ENCODE data around the gene KPNA5.

KPNA5 gene

DNA sequence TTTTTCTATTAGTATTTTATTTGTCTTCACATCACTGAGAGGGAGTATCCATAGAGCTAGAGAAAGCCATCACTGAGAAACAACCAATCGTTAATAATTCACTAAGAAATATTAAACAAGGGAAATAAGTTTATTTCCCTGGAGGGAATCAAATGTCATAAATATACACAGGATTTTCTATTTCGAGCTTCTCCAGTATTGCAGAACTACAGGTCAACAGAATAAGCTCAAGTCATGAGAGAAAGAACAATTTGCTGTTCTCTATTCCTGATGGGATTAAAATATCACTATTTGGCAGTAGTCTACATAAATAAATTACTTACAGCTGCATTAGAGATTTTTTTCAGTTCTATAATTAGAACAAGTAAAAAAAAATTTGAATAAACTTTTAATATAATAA is 86.7 kb downstream of the KPNA5 start:
- Histone ChIP-seq H3K36me3 (ENCODE audit: low read depth) (no peaks in the 10 kb centered on the region), H3K4me1 (ENCODE audit: insufficient read depth, poor library complexity, severe bottlenecking) (no peaks in the 10 kb centered on the region), H3K27me3 (ENCODE audit: insufficient read depth, poor library complexity, severe bottlenecking) (peaks cover 52% of the 10 kb centered on the region), H3K9me3 (ENCODE audit: severe bottlenecking) (no peaks in the 10 kb centered on the region), H3K4me3 (ENCODE audit: severe bottlenecking) (no peak overlapping the region), H3K27ac (ENCODE audit: poor library complexity, severe bottlenecking) (no peak overlapping the region)
- ATAC-seq (ENCODE audit: low read depth) (no peak), DNase-seq (ENCODE audit: low spot score) (no peak)
- TF ChIP-seq CTCF (IDR thresholded peaks at IDR 0.05; ENCODE audit: poor library complexity, severe bottlenecking) = no peak

GRCh38 chr6:116772450-116772849 is 91.4 kb downstream of the KPNA5 start:
- no peak for ATAC-seq (ENCODE audit: low read depth)
- TF ChIP-seq CTCF (IDR thresholded peaks at IDR 0.05; ENCODE audit: poor library complexity, severe bottlenecking) = no peak

GRCh38 chr6:116773886-116774285 is 92.9 kb downstream of the KPNA5 start:
- ATAC-seq (ENCODE audit: low read depth) (no peak), DNase-seq (ENCODE audit: low spot score) (no peak)
- H3K36me3 ChIP-seq (ENCODE audit: low read depth) = no peaks in the 10 kb centered on the region
- no peaks in the 10 kb centered on the region for H3K9me3 ChIP-seq (ENCODE audit: severe bottlenecking)
- H3K27me3 ChIP-seq (ENCODE audit: insufficient read depth, poor library complexity, severe bottlenecking) = peaks cover 3% of the 10 kb centered on the region
- no peaks in the 10 kb centered on the region for H3K4me1 ChIP-seq (ENCODE audit: insufficient read depth, poor library complexity, severe bottlenecking)
- no peak overlapping the region for H3K27ac ChIP-seq (ENCODE audit: poor library complexity, severe bottlenecking)
- no peak for TF ChIP-seq CTCF (IDR thresholded peaks at IDR 0.05; ENCODE audit: poor library complexity, severe bottlenecking)
- no peak overlapping the region for H3K4me3 ChIP-seq (ENCODE audit: severe bottlenecking)

More at GRCh38 chr6:116772450-116772849, 91.4 kb downstream of the KPNA5 start:
- no peak for DNase-seq (ENCODE audit: low spot score)
- Histone ChIP-seq H3K27ac (ENCODE audit: poor library complexity, severe bottlenecking) (no peak overlapping the region), H3K36me3 (ENCODE audit: low read depth) (no peaks in the 10 kb centered on the region), H3K4me1 (ENCODE audit: insufficient read depth, poor library complexity, severe bottlenecking) (no peaks in the 10 kb centered on the region), H3K9me3 (ENCODE audit: severe bottlenecking) (no peaks in the 10 kb centered on the region), H3K4me3 (ENCODE audit: severe bottlenecking) (no peak overlapping the region), H3K27me3 (ENCODE audit: insufficient read depth, poor library complexity, severe bottlenecking) (peaks cover 7% of the 10 kb centered on the region)

DNA sequence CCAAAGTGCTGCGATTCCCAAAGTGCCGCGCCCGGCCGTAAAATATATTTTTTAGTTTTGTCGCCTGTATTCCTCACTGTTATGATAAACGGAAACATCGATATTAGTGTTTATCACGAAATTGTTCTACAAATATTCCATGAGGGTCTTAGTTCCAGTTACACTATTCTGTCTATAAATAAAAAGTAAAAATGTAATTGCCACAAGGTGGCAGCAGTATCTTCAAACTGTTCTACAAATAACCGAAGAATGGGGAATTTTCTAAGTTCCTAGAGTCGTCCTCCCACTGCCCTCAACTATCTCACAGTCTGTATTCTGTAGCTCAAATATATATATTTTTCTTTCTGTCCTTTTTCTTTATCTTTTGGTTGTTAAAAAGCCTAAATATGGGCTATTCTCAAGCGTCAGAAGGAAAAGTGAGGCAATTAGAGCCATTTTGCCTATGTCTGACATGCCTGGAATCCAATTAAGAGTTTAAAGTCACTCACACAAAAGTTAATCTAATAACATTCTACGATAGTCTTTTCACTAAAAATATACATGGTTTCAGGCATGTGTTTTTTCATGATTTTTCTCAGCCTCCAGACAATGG is 98.7 kb downstream of the KPNA5 start:
- Histone ChIP-seq H3K36me3 (ENCODE audit: low read depth) (no peaks in the 10 kb centered on the region), H3K4me3 (ENCODE audit: severe bottlenecking) (no peak overlapping the region), H3K9me3 (ENCODE audit: severe bottlenecking) (no peaks in the 10 kb centered on the region), H3K4me1 (ENCODE audit: insufficient read depth, poor library complexity, severe bottlenecking) (no peaks in the 10 kb centered on the region), H3K27me3 (ENCODE audit: insufficient read depth, poor library complexity, severe bottlenecking) (peaks cover 3% of the 10 kb centered on the region), H3K27ac (ENCODE audit: poor library complexity, severe bottlenecking) (no peak overlapping the region)
- TF ChIP-seq CTCF (IDR thresholded peaks at IDR 0.05; ENCODE audit: poor library complexity, severe bottlenecking) = peak; percentile 75
- DNase-seq (ENCODE audit: low spot score) (no peak), ATAC-seq (ENCODE audit: low read depth) (peak; percentile 56; the same call in 2 of the 3 replicates)

DNA sequence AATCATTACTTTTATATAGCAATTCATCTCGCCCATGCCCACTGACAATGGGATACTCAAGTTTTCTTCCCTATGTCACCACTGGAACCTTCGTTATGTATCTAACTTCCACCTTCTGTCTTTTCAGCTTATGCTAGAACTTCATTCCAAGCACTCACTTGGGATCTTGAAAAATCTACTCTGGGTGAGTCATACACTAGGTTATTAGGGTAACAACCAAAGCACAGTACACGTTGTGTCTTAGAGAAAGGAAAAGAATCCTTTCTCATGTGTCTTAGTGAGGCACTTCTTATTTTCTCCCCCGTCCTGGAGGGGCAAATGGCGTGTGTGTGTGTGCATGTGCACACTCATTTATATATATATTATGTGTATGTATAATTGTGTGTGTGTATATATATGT is 102.8 kb downstream of the KPNA5 start:
- H3K4me3 ChIP-seq (ENCODE audit: severe bottlenecking) = no peak overlapping the region
- no peaks in the 10 kb centered on the region for H3K9me3 ChIP-seq (ENCODE audit: severe bottlenecking)
- TF ChIP-seq CTCF (IDR thresholded peaks at IDR 0.05; ENCODE audit: poor library complexity, severe bottlenecking) = no peak
- ATAC-seq (ENCODE audit: low read depth) = peak; percentile 29; the same call in 1 of the 3 replicates
- H3K27ac ChIP-seq (ENCODE audit: poor library complexity, severe bottlenecking) = no peak overlapping the region
- H3K4me1 ChIP-seq (ENCODE audit: insufficient read depth, poor library complexity, severe bottlenecking) = no peaks in the 10 kb centered on the region
- H3K27me3 ChIP-seq (ENCODE audit: insufficient read depth, poor library complexity, severe bottlenecking) = peaks cover 3% of the 10 kb centered on the region
- no peaks in the 10 kb centered on the region for H3K36me3 ChIP-seq (ENCODE audit: low read depth)
- DNase-seq (ENCODE audit: low spot score) = no peak
